D721Med (cell line): ENCODE measurements around the gene PBX3.

Source experiments
- DNase-seq: peaks from one replicate; pipeline ENCODE4 v3.0.0; 2011; ENCODE audit warnings: low spot score; ENCODE audit not compliant: insufficient read length
- FAIRE-seq: peaks from 2 replicates; lab custom pipeline; 2011; peaks lifted over from hg19 to GRCh38; lab: Jason Lieb, UNC
- TF ChIP-seq, protein P1 (sequence below): IDR thresholded peaks from 2 replicates; pipeline ENCODE4 v1.5.1; 2012; ENCODE audit warnings: mild to moderate bottlenecking, control low read depth; ENCODE audit not compliant: insufficient read depth; ENCODE audit errors: missing control alignments

PBX3 gene

DNA sequence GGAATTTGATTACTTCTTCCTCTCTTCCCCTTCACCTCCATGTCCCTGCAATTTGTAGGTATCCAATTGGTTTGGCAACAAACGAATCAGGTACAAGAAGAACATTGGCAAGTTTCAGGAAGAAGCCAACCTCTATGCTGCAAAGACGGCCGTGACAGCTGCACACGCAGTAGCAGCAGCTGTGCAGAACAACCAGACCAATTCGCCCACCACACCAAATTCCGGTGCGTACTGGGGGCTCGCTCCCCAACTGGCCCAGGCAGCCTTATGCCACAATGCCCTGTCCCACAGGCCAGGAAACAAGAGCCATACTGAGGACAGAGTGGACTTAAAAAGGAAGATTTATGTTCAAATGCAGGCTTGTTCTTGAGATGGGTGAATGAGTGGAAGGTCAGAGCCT, 213.5 kb downstream of the PBX3 start:
- TF ChIP-seq, protein P1, sequence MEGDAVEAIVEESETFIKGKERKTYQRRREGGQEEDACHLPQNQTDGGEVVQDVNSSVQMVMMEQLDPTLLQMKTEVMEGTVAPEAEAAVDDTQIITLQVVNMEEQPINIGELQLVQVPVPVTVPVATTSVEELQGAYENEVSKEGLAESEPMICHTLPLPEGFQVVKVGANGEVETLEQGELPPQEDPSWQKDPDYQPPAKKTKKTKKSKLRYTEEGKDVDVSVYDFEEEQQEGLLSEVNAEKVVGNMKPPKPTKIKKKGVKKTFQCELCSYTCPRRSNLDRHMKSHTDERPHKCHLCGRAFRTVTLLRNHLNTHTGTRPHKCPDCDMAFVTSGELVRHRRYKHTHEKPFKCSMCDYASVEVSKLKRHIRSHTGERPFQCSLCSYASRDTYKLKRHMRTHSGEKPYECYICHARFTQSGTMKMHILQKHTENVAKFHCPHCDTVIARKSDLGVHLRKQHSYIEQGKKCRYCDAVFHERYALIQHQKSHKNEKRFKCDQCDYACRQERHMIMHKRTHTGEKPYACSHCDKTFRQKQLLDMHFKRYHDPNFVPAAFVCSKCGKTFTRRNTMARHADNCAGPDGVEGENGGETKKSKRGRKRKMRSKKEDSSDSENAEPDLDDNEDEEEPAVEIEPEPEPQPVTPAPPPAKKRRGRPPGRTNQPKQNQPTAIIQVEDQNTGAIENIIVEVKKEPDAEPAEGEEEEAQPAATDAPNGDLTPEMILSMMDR = no peak

DNA sequence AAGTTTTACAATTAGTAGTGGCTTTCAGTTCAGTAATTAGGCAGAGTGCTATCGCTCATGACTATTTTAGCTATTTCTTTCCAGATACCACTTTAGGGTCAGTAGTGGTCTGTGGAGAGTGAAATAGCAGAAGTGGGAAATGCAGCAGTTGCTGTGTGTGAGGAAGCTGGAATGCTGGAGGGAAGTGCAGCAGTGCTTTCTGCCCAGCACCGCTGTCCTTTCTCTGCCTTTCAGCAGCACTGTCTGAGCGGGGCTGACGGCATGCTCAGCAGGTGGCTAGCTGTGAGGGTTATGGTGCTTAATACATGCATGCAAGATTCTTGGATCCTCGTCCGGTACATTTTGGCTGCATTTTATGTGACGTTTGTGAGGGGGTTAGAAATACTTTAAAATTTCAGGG, 213.9 kb downstream of the PBX3 start:
- FAIRE-seq = no peak
- DNase-seq = no peak
- TF ChIP-seq, protein P1 = no peak

More for the DNA sequence above, 213.5 kb downstream of the PBX3 start:
- no peak for FAIRE-seq
- DNase-seq = no peak

DNA sequence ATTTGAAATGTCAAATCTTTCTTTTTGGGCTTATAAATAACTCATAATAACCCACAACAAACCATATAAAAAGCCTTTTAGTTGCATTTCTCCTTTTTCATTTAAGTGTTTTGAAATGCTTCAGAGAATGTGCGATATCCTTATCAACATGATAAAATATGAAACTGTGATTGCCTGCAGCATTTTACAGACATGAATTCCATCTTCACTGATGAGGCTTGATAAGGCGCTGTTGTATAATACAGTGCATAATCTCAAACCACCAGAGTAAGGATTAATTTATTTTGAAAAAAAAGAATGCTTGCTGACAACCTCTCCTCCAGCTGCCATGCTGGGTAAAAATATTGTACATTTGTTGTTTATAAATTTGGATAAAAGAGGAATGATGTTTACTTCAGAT, 216.8 kb downstream of the PBX3 start:
- FAIRE-seq = no peak
- DNase-seq = no peak
- TF ChIP-seq, protein P1 = no peak

DNA sequence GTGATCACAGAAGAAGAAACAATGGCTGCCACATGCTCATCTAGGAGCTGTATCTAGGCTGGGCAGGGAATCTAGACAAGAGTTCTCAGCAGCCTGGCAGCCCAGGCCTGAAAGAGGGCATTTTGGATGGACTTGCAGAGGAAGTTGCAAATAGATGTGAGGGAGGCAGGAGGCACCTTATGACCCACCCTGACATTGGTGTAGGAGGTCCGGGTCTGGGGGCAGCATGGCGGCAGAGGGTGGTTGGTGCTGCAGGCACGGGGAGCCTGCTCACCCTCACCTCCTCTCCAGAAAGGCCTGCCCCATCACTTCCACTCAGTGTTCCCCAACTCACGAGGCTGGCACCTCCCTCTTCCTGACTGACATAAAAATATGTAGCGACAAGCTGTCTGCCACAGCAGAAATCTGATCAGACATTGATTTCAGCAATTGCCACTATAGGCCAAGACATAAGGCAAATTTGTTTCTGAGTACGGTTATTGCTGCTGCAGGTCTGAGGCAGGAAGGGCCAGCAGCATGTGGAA, 217.6 kb downstream of the PBX3 start:
- DNase-seq (no peak), FAIRE-seq (no peak)
- TF ChIP-seq, protein P1 = no peak

DNA sequence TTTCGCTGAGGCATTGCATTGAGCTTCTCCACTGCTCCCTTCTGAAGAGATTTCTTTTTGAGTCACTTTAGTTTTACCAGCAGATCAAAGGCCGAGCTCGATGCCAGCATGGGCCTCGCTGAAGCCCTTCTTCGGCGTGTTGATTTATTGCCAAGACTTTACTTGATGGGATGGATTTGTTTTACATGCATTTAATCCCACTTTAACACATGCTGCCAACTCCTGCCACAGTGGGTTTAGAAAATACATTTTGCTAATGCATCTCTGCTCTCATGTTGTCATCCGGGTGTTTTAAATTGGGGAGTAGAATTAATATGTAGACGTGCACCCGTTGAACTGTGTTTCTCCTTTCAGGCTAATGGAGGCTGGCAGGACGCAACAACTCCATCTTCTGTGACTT, 218.3 kb downstream of the PBX3 start:
- TF ChIP-seq, protein P1 = no peak
- DNase-seq = no peak
- no peak for FAIRE-seq

DNA sequence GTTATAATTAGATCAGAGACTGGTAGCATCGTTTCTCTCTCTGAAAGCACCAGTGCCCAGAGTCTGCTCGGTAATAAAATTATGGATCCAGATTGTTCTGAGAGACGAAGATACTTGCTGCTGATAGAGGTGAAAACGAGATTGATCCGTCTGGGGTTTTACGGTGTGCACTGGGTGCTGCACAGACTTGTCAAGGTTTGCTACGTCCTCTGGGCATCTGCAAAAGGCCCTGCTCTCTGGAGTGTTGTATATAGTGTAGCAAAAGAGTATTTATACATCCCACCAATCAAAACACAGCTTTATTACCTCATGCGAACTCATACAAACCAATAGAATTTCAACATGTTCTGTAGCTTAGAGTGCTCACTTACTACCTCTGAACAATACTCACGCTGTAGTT, 219.3 kb downstream of the PBX3 start:
- DNase-seq (no peak), FAIRE-seq (peak; percentile 51)
- TF ChIP-seq, protein P1 = no peak

- TF ChIP-seq, protein P1 = no peak
- FAIRE-seq (no peak), DNase-seq (no peak)
Measured at GRCh38 chr9:125966959-125967711, 220.0 kb downstream of the PBX3 start.
